NCI-H69 (cell line): ENCODE results near the gene PLPP3.
A peak's percentile ranks its signal among the peaks of the same experiment; 100 is the strongest.

Experiments used
- DNase-seq: peaks from one replicate; lab custom pipeline; 2025; lab: John Stamatoyannopoulos, UW

The PLPP3 gene

GRCh38 chr1:56547977-56548376 is 31.4 kb downstream of the PLPP3 start:
- peak; percentile 40 for DNase-seq

DNA sequence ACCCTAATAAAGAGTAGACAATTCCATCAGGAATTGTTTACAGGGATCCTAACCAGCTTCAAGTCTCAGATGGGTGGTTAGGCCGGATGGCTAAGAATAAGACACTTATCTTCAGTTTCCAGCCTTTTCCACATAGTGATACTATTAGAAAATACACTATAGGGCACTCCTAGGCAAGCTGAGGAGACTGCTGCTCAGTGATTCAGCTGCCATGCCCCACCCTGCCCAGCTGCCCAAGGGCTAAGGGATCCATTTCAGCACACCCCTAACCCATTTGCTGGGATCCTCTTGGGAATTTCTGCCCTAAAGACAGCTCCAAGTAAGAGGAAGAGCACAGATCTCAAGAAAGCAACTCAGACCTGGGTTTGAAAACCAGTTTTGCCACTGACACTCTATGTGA is 31.9 kb downstream of the PLPP3 start:
- DNase-seq = peak; percentile 17

DNA sequence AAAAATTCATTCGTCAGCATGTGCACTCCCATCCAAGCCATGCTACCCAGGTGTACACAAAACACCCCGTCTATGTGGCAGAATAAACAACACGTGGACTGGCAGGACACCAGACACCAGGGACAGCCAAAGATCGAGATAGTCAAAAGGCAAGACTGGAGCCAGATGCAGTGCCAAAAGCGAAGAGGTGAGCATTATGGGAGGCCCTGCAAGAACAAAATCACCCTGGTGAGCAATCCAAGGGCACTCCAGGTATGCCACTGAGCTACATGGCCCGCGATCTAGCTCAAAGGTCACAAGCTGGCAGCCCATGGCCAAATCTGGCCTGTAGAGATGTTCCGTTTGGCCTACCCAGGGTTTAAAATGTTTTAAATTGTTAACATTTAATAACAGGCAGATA is 33.7 kb downstream of the PLPP3 start:
- no peak for DNase-seq

DNA sequence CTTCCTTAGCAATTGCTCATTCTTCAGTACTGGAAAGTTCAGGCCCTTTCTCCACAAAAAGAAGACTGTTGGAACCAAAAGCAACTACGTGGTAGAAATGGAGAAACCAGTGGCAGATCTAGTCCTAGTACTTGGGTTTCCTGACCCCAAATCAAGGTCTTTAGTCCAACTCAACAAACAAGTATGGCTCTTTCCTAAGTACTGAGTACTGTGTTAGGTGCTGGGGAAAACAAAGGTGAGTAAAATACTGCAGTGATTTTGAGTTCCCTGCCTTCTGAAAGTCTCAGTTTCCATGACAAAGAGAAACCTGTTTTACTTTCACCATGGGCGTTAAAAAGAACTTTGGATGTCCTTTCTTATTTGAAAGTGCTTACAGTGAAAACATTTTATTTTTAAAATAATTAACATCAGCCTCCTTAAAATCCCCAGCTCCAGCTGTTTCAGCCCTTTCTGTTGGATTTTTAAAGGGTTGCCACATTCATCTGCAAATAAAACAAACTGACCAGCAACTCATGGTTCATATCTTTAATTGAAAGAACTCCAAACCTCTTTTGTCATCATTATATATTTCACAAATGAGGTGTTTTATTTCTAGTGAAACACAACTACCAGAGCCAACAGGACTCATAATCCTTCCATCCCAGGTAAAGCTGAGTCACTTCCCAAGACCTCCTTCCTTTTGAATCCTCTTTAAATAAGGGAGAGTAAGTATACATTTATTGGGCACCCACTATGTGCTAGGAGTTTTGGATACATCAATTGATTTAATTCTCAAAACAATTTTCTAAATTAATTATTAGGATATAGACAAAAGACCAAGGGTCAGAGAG is 35.4 kb downstream of the PLPP3 start:
- DNase-seq = no peak

DNA sequence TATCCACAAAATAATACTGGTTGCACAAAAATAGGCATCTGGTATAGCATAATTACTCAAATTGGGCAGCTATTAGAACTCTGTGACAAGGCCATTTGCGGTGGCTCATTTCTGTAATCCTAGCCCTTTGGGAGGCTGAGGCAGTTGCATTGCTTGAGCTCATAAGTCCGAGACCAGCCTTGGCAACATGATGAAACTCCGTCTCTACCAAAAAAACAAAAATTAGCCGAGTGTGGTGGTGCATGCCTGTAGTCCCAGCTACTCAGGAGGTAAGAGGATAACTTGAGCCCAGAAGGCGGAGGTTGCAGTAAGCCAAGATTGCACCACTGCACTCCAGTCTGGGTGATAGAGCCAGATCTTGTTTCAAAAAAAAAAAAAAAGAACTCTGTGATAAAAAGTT is 36.7 kb downstream of the PLPP3 start:
- DNase-seq = no peak

- DNase-seq = no peak
Observed at GRCh38 chr1:56541408-56541807, 38.0 kb downstream of the PLPP3 start.

DNA sequence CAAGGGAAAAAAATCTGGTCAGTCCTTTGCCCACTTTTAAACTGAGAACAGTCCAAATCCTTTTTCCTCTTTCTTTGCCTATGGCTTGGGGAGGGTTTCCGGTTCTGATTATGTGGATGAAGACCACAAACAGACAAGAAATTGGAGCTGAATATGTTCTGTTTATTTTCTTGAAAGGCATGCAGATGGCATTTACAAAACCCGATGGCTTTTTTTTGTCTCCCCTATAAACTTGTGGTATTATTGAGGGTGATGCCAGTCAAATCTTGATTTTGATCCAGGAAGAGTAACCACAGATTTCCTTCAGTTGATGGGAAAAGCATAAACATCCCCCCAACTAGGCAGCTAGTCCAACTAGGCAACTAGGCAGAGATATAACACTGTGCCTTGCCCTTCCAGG is 38.9 kb downstream of the PLPP3 start:
- no peak for DNase-seq

- DNase-seq = peak; percentile 1
Observed at GRCh38 chr1:56539520-56539931, 39.8 kb downstream of the PLPP3 start.

DNA sequence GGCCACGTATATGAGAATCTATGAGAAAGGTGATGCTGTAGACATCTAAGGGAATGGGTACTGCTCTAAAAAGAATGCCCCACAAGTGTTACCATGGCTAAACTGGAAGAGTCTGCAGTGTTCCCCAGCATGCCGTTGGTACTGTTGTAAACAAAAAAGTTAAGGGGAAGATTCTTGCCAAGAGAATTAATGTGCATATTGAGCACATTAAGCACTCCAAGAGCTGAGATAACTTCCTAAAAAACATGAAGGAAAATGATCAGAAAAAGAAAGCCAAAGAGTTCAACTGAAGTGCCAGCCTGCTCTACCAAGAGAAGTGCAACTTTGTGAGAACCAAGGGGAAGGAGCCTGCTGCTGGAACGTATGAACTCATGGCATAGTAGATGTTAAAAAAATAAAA is 40.8 kb downstream of the PLPP3 start:
- no peak for DNase-seq

- no peak for DNase-seq
Observed at GRCh38 chr1:56537660-56538059, 41.7 kb downstream of the PLPP3 start.

DNA sequence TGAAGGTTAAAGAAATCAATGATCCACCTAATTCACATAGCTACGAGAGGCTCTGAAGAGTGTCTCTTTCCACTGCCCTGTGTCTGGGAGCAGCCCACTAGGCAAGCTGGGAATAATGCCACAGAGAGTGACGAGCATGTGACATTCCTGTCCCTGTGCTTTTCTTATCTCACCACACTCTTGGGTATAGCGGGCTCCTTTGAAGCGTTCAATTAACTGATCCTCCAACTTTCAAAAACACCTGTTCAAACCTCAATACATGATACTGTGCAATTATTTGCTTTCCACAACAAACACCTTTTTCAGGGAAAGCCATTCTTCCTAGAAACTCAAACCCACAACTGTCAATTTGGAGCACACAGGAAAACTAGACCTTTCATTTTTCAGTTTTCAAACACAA is 43.4 kb downstream of the PLPP3 start:
- peak; percentile 22 for DNase-seq

- DNase-seq = no peak
Observed at GRCh38 chr1:56535362-56535761, 44.0 kb downstream of the PLPP3 start.

GRCh38 chr1:56534130-56534651 is 45.2 kb downstream of the PLPP3 start:
- no peak for DNase-seq

DNA sequence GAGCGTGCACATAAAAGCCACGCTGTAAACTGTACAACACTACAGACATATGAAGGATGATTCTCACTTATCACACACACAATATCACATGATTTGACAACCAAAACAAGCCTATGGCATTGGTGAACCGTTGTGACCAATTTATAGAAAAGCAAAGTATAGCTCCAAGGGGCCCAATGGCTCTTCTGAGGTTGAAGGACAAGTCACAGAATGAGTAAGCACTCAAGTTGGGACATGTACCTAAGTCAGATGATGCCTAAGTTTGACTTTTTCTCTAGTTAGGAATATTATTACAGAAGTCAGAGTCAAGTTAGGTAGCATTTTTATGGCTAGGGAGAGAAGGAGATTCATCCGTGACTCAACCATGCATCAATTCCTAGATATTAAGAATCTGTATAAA is 45.7 kb downstream of the PLPP3 start:
- DNase-seq = no peak

DNA sequence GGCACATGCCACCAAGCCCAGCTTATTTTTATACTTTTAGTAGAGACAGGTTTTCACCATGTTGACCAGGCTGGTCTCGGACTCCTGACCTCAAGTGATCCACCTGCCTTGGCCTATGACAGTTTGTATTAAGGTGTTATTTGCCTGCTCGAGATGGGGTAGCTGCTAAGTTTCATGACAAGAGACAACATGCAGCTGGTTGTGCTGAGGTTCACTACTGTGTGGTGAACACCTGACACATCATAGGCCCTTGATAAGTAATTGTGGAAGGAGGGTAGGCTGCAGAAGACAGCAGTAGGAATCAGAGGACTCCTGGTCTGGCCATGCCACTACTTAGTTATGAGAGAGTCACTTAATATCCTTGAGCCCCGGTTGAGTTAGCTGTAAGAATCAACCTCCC is 46.2 kb downstream of the PLPP3 start:
- no peak for DNase-seq

DNA sequence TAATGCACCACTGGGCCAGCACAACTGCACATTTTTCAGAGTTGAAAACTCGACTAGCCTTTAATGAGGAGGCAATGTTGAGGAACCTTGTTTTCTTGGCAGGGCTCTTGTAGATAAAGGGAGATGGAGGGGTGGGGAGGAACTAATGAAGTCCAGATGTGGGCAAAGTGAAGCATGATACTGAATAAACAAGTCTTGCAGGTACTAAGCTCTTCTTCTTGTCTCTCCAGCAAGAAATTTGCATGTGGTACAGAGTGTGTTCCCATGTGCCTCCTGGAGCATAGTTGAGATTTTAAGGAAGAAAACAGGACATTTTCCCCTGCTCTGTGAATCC is 47.0 kb downstream of the PLPP3 start:
- DNase-seq = no peak

- no peak for DNase-seq
Observed at GRCh38 chr1:56531624-56532349, 47.6 kb downstream of the PLPP3 start.

GRCh38 chr1:56529801-56530200 is 49.6 kb downstream of the PLPP3 start:
- DNase-seq = no peak

DNA sequence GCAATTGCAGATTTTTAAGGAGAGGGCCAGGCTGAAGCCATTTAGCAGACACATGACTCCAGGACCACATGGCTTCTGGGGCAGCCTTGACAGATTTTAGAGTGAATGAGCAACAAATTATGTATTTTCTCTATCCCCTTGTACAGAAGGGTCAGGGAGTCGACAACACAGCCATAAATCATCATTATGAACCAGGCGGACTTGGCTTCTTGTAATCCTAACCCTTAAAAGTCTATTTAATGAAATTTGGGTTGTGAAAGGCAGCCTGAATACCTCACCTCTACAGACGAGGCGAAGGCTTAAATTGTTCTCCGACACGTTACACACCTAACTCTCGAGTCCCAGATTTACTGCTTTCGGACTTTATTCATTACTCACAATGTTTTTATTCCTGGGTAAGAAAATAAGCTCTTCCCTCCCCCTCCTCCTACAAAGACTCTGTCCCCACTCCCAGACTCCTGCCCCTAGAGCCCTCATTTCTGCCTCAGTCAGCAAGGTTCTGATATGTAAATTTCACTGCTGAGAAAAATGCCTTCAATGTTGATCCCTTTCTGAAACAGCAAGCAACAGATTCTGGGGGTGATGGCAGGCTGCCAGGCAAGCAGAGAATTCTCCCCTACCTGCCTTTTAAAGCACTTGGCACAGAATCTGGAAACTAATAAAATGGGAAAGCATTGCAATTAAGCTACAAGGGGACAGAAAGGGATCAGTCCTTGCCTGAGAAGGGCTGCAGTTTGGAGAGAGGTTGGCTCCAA is 51.6 kb downstream of the PLPP3 start:
- DNase-seq = peak; percentile 88

DNA sequence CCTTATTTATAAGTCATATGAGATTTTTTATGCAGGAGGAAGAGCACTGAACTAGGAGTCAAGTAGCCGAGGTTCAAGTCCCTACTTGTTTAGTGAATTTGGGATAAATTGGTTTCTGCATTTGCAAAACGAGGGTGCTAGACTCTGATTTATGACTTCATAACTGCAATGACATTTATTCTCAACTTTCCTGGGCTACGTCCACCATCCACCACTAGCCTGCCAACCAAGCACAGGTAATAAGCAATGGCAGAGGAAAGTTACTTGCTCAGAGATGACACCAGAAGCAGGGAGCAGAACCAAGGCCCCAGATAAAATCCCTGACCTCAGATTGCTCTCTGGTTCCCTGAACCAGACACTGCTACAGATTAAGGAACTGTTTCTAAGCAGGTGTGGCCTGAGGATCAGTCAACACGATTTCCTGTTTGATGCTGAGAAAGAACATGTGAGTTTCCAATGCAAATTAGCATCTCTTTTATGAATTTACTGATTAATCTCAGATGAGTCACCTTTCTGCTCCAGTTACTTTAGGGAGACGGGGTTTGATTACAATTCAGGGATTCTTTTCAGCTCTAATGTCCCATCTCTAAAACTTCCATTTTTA is 52.7 kb downstream of the PLPP3 start:
- peak; percentile 47 for DNase-seq

GRCh38 chr1:56525489-56526041 is 53.8 kb downstream of the PLPP3 start:
- DNase-seq = no peak

DNA sequence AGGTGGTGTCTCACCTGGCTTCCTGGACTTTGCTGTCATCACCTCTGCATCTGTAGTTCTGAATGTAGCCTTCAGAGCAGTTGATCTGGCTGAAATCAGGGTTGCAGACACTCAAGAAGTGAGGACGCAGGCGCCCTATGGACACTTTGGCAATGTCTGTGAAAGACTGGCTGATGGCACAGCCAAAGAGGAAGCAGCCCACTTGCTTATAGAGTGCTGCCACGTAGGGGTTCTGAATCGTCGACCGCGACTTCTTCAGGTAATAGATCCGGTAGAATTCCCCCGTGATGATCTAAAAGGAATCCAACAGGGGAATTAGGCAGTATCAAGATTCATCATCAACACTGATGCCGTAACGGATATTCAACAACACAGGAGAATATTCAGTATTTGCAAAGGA is 55.1 kb downstream of the PLPP3 start:
- no peak for DNase-seq
